Measurements from ENCODE around the gene TMEM131. TPM values are rescaled to one million over a fixed set of nuclear protein-coding genes. Genes with fewer than 3 reads are reported as not detected.

Gene TMEM131
- total RNA-seq, 2 donors from 2014 or later, result 20.7 to 21.8 TPM

- DNase-seq (ENCODE audit: low spot score), result no peak
- Histone ChIP-seq H3K4me3 (no peak overlapping the region), H3K4me1 (peaks cover 0 to 35% of the 10 kb centered on the region in 2 donors), H3K27me3 (no peaks in the 10 kb centered on the region), H3K27ac (no peak overlapping the region), H3K36me3 (no peaks in the 10 kb centered on the region), H3K9me3 (peaks cover 0 to 17% of the 10 kb centered on the region in 2 donors)
- TF ChIP-seq, protein P1, sequence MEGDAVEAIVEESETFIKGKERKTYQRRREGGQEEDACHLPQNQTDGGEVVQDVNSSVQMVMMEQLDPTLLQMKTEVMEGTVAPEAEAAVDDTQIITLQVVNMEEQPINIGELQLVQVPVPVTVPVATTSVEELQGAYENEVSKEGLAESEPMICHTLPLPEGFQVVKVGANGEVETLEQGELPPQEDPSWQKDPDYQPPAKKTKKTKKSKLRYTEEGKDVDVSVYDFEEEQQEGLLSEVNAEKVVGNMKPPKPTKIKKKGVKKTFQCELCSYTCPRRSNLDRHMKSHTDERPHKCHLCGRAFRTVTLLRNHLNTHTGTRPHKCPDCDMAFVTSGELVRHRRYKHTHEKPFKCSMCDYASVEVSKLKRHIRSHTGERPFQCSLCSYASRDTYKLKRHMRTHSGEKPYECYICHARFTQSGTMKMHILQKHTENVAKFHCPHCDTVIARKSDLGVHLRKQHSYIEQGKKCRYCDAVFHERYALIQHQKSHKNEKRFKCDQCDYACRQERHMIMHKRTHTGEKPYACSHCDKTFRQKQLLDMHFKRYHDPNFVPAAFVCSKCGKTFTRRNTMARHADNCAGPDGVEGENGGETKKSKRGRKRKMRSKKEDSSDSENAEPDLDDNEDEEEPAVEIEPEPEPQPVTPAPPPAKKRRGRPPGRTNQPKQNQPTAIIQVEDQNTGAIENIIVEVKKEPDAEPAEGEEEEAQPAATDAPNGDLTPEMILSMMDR (IDR thresholded peaks at IDR 0.05), result no peak
These were observed 25.3 kb downstream of the TMEM131 start for GRCh38 chr2:97970293-97971060.

- H3K36me3 ChIP-seq, result no peaks in the 10 kb centered on the region
- no peak for DNase-seq (ENCODE audit: low spot score)
- TF ChIP-seq, protein P1 (IDR thresholded peaks at IDR 0.05), result no peak
- H3K4me3 ChIP-seq, result no peak overlapping the region
- no peak overlapping the region for H3K27ac ChIP-seq
- peaks cover 0 to 9% of the 10 kb centered on the region in 2 donors for H3K9me3 ChIP-seq
- H3K4me1 ChIP-seq, result peaks cover 0 to 36% of the 10 kb centered on the region in 2 donors
- H3K27me3 ChIP-seq, result no peaks in the 10 kb centered on the region
These were observed 26.4 kb downstream of the TMEM131 start for GRCh38 chr2:97969081-97970067.

DNA sequence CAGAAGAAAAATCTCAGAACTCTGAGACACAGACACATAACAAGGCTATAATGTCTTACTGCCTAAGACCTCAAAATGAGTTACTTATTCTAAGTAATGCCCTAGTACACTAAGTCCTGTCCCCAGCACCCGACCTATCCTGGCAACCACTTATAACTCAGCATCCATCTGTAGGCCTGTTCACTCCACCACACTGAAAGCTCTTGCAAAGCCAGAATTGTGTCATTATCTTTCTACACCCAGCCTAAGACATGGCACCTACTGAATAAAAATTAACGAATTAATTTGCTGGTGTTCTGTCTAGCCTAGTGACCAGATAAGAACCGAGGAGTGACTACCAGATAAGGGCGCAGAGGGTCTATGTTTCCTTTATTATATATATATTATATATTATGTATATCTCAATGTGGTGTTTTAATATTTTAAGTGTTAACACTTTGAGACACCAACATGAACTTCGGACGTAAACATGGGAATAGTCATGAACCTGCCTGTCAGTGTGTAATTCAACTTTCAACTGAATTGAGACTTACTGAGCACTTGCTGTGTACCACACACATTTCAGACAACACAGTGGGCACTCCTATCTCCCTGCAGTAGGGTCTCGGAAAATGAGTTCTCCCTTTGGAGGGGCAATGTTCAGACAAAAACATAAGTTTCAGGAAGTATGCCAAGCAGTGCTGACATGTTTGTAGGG is 27.7 kb downstream of the TMEM131 start:
- Histone ChIP-seq H3K4me3 (no peak overlapping the region), H3K36me3 (no peaks in the 10 kb centered on the region), H3K27ac (no peak overlapping the region), H3K27me3 (no peaks in the 10 kb centered on the region), H3K9me3 (peaks cover 0 to 5% of the 10 kb centered on the region in 2 donors), H3K4me1 (peaks cover 0 to 42% of the 10 kb centered on the region in 2 donors)
- TF ChIP-seq, protein P1 (IDR thresholded peaks at IDR 0.05), result no peak
- DNase-seq (ENCODE audit: low spot score), result no peak

- Histone ChIP-seq H3K27me3 (no peaks in the 10 kb centered on the region), H3K27ac (no peak overlapping the region)
These were observed 28.5 kb downstream of the TMEM131 start for GRCh38 chr2:97967216-97967592.

More at GRCh38 chr2:97967216-97967592, 28.5 kb downstream of the TMEM131 start:
- H3K4me1 ChIP-seq, result peaks cover 0 to 42% of the 10 kb centered on the region in 2 donors
- no peaks in the 10 kb centered on the region for H3K36me3 ChIP-seq
- TF ChIP-seq, protein P1 (IDR thresholded peaks at IDR 0.05), result no peak
- DNase-seq (ENCODE audit: low spot score), result no peak
- no peak overlapping the region for H3K4me3 ChIP-seq
- H3K9me3 ChIP-seq, result no peaks in the 10 kb centered on the region
